ENCODE data around the gene OR2V1.
"Not testable (repeated sequence)": the region's sequence is repeated elsewhere in the genome, so short reads cannot be mapped to it uniquely, and the experiment has no call there.

Gene OR2V1

DNA sequence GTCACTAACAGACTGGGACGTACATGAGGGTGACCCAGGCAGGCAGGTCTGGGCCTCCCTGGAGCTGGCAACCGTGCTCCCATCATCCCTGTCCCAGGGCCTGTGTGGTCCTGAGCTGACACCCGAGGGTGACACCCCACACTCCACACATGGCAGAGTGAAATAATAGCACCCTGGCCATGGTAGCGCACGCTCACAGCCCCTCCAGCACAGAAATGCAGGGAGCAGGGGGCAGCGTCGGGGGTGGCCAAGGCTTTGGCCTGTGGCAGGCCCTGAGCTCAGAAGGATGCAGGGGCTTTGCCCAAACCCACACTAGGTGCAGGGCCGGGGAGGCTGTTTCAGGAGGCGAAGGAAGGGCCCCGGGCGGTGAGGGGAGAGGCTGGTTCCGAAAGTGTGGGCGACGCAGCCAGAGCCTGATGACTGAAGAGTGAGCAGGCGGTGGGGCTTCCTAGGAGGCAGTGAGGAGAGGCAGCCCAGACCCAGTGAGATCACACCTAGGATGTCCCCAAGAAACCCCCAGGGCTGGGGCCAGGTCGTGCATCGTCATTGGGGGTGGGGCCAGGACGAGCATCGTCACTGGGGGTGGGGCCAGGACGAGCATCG, 29.3 kb upstream of the OR2V1 start:
- peak; percentile 54 for DNase-seq

- DNase-seq, result peak; percentile 92
Measured at GRCh38 chr5:181159286-181160151, 28.6 kb upstream of the OR2V1 start.

DNA sequence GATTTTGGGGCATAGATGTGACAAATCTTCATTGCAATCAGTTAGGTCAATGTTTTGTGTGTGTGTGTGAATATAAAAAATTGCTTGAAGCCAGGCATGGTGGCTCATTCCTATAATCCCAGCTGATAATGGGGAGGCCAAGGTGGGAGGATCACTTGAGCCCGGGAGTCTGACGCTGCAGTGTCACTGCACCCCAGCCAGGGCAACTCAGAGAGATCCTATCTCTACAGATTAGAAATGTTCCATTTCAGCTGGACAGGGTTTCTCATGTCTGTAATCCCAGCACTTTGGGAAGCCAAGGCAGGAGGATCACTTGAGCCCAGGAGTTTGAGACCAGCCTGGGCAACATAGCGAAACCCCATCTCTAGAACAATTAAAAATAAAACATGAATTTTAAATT, 27.9 kb upstream of the OR2V1 start:
- no peak for DNase-seq

GRCh38 chr5:181156758-181157157, 25.8 kb upstream of the OR2V1 start:
- no peak for DNase-seq

- peak; percentile 62 for DNase-seq
Measured at GRCh38 chr5:181153814-181154213, 22.8 kb upstream of the OR2V1 start.

GRCh38 chr5:181152406-181152805, 21.4 kb upstream of the OR2V1 start:
- no peak for DNase-seq

GRCh38 chr5:181151146-181151545, 20.2 kb upstream of the OR2V1 start:
- DNase-seq, result no peak

DNA sequence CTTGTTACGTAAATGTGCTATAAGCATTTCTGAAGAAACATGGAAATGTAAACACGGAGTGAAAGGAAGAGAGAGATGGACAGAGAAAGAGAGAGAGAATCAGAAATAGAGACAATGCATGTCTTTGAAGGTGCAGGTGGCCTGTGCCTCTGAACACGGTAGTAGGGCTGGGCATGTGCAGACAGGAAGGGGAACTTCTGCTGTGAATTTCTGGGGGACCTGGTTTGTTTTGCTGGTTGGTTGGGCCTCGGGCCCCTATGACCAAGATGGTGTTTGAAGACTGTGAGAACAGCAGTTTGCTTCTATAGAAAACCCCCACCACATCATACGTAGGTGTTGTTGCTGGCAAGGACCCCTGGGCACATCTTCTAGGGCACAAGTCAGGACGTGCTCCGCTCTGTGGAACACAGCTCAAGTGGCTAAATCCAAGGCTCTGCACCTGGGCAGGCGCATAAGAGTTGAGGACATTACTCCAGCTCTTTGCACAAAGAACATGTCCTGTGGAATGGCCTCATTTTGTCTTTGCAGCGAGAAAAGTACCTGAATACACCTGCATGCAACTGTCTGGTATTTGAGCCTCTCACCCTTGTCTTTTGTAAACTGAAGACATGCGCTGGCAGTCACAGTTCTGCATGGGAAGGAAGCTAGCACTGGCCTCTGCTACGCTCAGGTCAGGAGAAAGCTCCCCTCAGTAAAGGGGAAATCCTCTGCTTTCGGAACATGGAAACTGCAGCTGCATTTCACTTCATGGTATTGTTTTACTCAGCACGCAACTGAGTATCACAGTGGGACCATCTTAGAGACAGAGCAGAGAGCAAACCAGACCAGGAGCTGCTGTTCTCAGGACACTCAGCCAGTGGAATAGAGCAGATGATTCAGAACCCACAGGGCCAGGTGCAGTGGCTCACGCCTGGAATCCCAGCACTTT, 19.1 kb upstream of the OR2V1 start:
- DNase-seq, result no peak

GRCh38 chr5:181149355-181149754, 18.4 kb upstream of the OR2V1 start:
- no peak for DNase-seq

DNA sequence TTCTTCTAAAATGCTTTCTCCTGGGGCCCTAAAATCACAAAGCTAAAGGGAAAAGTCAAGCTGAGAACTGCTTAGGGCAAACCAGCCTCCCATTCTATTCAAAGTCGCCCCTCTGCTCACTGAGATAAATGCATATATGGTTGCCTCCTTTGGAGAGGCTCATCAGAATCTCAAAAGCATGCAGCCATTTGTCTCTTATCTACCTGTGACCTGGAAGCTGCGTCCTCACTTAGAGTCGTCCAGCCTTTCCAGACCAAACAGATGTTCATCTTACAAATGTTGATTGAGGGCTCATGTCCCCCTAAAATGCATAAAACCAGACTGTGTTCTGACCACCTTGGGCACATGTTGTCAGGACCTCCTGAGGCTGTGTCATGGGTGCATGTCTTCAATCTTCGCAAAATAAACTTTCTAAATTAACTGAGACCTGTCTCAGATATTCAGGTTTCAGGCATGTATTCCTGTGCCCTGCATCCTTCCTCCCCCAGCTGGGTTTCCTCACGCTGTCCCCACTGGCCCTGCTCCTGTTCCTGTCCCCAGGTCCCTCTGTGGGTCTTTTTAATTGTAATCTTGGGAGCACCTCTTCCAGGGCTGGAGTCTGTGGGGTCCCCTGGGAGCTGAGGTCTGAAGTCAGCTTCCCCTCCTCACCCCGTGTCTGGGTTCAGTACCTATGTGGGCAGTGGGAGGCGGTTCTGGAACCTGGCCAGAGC, 16.1 kb upstream of the OR2V1 start, which contains the start of gene OR2V2:
OR2V2 (plus strand) TSS at position 660 of the 710 bp plus-strand sequence. CDS start 7,357 bp downstream, outside the sequence.
- DNase-seq, result not testable (repeated sequence)

DNA sequence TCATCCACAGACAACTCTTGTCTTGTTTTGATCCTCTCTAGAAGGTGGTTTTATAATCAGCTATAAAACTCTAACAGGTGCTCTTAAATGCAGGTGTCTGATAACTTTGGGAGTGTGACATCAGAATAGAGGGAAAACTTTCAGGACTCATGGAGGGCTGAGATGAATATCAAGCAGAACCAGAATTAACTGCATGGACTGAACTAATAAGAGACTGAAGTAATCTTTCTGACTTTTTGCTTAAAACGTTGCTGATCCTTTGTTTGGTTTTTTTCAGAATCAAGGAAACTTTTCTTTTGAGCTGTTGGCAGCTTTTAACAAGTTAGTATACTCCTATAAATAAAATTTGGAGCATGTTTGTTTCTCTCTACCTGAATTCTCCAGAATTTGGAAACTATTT, 14.2 kb upstream of the OR2V1 start:
- no peak for DNase-seq

DNA sequence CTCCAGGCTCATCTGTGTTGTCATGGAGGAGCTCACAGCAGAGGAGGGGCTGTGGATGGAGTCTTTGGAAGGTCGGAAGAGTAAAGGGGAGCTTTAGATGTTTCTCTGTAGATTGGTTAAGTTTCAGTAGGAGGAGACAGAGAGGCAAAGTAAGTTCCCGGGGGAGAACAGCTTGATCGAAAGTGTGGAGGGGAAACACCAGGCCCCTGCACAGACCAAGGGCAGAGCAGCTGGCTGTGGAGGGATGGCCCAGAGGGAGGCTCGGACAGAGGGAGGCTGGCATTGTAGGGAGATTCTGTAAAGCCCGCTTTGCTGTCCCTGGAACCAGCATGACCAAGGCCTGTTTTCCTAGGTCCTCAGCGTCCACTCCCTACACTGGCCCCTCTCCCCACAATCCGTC, 11.1 kb upstream of the OR2V1 start:
- DNase-seq, result no peak

DNA sequence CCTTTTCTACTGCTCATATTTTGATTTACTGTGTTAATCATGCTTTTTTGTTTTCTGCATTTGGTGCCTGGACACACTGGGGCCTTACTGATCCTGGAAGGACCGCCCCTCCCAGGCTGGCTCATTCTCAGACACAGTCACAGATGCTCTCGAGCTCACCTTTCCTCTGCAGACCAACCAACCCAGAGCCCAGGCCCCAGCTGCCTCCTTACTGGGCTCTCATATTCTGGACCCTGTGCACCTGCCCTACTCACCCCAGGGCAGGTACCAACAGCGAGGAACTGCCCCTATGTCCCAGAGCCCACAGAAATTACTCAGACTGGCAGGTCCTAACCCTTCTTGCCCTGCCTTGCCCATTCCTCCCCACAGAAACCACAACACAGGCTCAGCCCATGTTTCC, 9.8 kb upstream of the OR2V1 start:
- DNase-seq, result no peak

GRCh38 chr5:181138258-181138657, 7.3 kb upstream of the OR2V1 start:
- no peak for DNase-seq

DNA sequence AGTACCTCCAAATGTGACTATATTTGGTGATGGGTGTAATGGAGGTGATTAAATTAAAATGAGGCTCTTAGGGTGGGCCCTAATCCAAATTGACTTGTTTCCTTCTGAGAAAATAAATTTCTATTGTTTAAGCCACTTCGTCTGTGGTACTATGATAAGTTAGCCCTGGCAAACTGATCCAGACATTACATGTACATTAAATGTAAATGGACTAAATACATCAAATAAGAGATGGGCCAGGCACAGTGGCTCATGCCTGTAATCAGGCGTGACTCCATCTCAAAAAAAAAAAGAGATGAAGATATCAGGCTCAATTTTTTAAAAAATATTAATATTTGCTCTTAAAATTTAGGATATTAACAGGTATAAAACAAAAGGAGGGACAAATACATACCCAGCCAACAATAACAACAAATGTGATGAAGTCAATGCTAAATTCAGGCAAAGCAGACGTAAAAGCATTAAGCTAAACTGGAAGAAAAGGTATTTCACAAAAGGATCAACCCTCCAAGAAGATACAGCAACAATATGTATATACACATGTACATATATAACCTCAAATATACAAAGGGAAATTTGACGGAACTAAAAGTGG, 5.5 kb upstream of the OR2V1 start:
- no peak for DNase-seq

DNA sequence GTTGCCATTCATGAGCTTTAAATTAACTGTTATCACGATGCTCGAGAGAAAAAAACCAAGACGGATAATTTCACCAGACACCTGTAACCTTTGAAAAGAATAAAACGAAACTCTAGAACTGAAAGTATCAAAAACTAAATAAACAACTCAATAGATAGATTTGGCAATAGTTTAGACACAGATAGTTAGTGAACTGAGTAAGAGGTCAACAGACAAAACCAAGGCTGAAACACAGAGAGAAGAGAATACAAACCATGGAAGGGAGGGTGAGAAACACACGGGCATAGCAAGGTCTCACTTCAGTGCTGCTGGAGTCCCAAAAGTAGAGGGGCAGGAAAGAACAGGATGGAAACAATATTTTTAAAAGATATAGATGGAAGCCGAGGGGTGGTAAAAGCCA, 3.3 kb upstream of the OR2V1 start:
- no peak for DNase-seq

DNA sequence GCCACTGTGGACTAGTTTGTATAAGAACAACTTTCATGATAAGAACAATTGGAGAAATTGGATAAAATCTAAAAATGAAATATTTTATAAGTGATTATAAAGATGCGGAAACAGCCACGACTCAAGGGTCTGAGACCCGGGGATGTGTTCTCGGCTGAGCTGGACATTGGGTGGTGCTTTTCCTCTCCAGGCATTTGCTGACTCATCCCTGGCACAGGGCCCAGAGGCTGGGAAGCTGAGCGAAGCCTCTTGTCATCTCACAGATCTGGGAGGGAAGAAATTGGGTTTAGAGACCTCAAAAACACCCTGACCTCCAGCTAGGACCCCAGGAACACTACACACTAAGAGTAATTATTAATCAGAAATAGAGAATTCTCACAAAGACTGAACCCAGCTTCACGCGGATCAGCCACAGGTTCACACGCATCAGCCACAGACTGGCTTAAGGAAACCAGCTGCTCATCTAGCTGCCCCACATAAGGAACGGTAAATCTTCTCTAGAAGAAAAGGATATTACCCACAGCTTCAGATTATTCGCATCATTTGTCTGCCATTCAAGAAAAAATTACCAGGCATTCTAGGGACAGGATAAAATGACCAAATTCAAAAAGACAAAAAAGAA, 2.8 kb upstream of the OR2V1 start:
- no peak for DNase-seq

DNA sequence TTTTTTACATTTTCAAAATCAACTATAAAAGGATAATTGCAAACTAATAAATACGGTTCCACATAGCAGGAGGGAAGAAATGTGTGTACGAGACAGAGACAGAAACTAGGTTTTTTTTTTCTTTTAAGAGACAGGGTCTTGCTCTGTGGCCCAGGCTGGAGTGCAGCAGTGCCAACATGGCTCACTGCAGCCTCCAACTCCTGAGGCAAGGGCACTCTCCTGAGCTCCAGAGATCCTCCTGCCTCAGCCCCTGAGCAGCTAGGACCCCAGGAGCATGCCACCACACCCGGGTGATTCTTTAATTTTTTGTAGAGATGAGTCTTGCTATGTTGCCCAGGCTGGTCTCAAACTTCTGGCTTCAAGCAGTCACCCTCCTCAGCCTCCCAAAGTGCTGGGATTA, 2.1 kb upstream of the OR2V1 start:
- no peak for DNase-seq

DNA sequence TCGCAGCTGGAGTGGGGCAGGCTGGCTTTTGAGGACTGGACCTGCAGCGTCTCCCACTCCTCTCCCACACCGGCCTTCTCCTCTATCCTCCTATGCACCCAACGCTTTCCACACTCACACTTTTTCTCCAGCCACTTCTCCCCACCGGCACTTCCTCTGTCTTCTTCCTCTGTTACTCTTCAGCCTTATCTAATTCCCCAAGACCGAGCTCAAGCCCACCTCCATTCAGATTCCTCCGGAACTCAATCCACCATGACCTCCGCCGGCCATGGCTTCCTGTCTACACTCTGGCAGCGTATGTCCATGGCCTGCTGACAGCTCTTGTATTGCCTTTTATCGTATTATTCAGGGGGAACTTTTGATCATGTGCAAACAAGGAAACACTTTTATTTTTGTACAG, 545 bp upstream of the OR2V1 start:
- no peak for DNase-seq

DNA sequence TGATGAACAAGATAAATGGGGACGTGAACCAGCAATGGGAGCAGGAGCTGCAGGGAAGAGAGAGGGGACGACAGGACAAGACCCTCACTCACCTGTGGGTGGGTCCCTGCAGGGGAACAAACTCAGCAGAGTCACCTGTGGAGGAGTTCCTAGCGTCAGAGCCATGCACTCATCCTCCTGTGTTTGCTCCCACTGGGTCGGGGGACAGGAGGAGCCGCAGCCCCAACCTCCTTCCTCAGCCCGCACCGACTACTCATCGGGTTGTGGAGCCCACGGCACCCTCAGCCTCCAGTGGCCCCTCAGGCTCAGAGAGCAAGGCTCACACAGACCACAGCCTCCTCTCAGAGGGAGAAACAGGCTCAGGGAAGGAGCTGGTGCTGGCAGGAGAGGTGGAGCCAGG, 888 bp downstream of the OR2V1 start:
- DNase-seq, result not testable (repeated sequence)

DNA sequence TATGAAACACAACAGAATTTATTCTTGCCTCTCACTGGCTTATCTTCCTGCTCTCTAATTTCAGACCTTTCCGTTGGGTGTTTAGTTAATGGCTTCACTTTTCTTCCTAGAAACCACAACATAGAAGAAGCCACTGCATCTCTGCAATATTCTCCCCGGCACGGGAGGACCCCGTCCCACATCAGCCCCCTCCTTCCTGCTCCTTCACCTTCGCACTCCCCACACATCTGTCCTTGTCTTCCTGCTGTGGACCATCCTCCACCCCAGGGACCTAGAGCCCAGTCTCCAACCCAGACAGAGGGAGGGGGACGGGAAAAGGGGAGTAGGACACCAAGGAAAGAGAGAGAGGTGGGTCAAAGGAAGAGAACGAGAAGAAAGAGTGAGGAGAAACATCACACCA, 1.4 kb downstream of the OR2V1 start:
- no peak for DNase-seq
